Neural progenitor cell (in vitro differentiated cells): ENCODE data around the gene MDFIC2.

Source experiments
- EZH2 ChIP-seq: fragments of 200-600 bp; sonication (generic); IDR thresholded peaks from 2 replicates; pipeline ENCODE4 v1.6.1; 2017; ENCODE audit warnings: antibody characterized with exemption, mild to moderate bottlenecking, moderate library complexity
- EZH2phosphoT487 ChIP-seq: fragments of 200-600 bp; sonication (generic); IDR thresholded peaks from 2 replicates; pipeline ENCODE4 v1.6.1; 2017; ENCODE audit warnings: antibody characterized with exemption
- TF ChIP-seq, protein P1 (sequence below): fragments of 200-600 bp; sonication (generic); IDR thresholded peaks from 2 replicates; pipeline ENCODE4 v1.5.1; 2017; ENCODE audit warnings: antibody characterized with exemption, mild to moderate bottlenecking

DNA sequence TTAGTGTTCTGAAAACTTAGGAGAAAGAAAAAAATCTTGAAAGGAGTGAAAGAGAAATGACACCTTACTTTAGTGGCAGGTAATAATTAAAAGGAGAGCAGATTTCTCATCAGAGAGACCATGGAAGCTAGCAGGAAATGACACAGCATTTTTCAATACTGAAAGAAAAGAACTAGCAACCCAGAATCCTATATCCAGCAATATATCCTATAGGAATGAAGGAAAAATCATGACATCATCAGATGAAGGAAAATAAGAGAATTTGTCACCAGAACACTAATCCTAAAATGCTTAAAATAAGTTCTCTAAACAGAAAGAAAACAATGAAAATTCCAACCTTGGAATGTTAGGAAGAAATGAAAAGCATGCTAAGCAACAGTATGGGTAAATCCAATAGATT lies 39.8 kb upstream of the MDFIC2 start:
- TF ChIP-seq, protein P1, sequence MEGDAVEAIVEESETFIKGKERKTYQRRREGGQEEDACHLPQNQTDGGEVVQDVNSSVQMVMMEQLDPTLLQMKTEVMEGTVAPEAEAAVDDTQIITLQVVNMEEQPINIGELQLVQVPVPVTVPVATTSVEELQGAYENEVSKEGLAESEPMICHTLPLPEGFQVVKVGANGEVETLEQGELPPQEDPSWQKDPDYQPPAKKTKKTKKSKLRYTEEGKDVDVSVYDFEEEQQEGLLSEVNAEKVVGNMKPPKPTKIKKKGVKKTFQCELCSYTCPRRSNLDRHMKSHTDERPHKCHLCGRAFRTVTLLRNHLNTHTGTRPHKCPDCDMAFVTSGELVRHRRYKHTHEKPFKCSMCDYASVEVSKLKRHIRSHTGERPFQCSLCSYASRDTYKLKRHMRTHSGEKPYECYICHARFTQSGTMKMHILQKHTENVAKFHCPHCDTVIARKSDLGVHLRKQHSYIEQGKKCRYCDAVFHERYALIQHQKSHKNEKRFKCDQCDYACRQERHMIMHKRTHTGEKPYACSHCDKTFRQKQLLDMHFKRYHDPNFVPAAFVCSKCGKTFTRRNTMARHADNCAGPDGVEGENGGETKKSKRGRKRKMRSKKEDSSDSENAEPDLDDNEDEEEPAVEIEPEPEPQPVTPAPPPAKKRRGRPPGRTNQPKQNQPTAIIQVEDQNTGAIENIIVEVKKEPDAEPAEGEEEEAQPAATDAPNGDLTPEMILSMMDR = no peak
- no peak for TF ChIP-seq EZH2
- TF ChIP-seq EZH2phosphoT487 = no peak
